Measurements from ENCODE around the gene NUDT16L1. TPM values are rescaled to one million over a fixed set of nuclear protein-coding genes. Genes with fewer than 3 reads are reported as not detected.

Gene NUDT16L1
- polyA plus RNA-seq, 3 donors = 40.0 to 62.7 (median 41.1) TPM

GRCh38 chr16:4663465-4663776 is 29.9 kb upstream of the NUDT16L1 start:
- Histone ChIP-seq H3K4me2 (replicated peaks; ENCODE audit: extremely low read depth, low read length, poor library complexity, severe bottlenecking) (peak overlapping the region; percentile 58), H3K9me3 (replicated peaks in 1 of 2; ENCODE audit: control insufficient read depth in 1 of 2, insufficient read depth in 1 of 2, low read length in 2 of 2) (no peaks in the 10 kb centered on the region), H2AFZ (ENCODE audit: insufficient read depth, low read depth, low read length, poor library complexity, severe bottlenecking) (peak overlapping the region; percentile 49), H3K36me3 (replicated peaks in 1 of 2; ENCODE audit: control insufficient read depth in 1 of 2, insufficient read depth in 2 of 2, low read length in 2 of 2) (peaks cover 42 to 47% of the 10 kb centered on the region in 2 donors), H3K9ac (ENCODE audit: insufficient read depth, low read length, poor library complexity, severe bottlenecking) (peak overlapping the region; percentile 64), H4K20me1 (ENCODE audit: insufficient read depth, low read length) (peaks cover 27% of the 10 kb centered on the region), H3K4me1 (ENCODE audit: control insufficient read depth in 1 of 2, insufficient read depth in 2 of 2, low read length in 2 of 2) (peaks cover 43 to 55% of the 10 kb centered on the region in 2 donors), H3K4me3 (replicated peaks in 1 of 3; ENCODE audit: low read depth in 2 of 3, low read length in 3 of 3) (peak overlapping the region in 1 of 3 experiments; percentile 48), H3K79me2 (ENCODE audit: insufficient read depth, low read length) (peaks cover 34% of the 10 kb centered on the region), H3K27ac (ENCODE audit: low read depth in 1 of 2, low read length in 2 of 2) (peak overlapping the region; percentile 88 to 93), H3K27me3 (ENCODE audit: control insufficient read depth in 2 of 2, insufficient read depth in 2 of 2, low read length in 2 of 2) (no peaks in the 10 kb centered on the region)
- no peak for TF ChIP-seq CTCF (IDR thresholded peaks at IDR 0.05)
- Mint-ChIP-seq H3K36me3 (peaks cover 25 to 33% of the 10 kb centered on the region in 2 donors), H3K9me3 (no peaks in the 10 kb centered on the region), H3K27me3 (ENCODE audit: low read depth in 3 of 3) (no peaks in the 10 kb centered on the region), H3K27ac (peak overlapping the region; percentile 93 to 99 (median 98)), H3K4me3 (peak overlapping the region; percentile 73 to 89), H3K4me1 (peaks cover 56% of the 10 kb centered on the region)
- intact Hi-C loops (cut with micrococcal nuclease) = loop anchor here (5.0 kb wide), 1 partner anchor 36 kb away; no protein-coding TSS in a partner anchor
- WGBS (ENCODE audit: insufficient coverage) = 7% methylated on average over 5 of the region's 5 CpGs
- no peak for DNase-seq

- Mint-ChIP-seq H3K9me3 (no peaks in the 10 kb centered on the region), H3K36me3 (peaks cover 20 to 28% of the 10 kb centered on the region in 2 donors), H3K27ac (peak overlapping the region; percentile 93 to 99 (median 98)), H3K4me3 (peak overlapping the region; percentile 73 to 89), H3K27me3 (ENCODE audit: low read depth in 3 of 3) (no peaks in the 10 kb centered on the region), H3K4me1 (peaks cover 56% of the 10 kb centered on the region)
- peak overlapping the region; percentile 58 for H3K4me2 ChIP-seq (replicated peaks; ENCODE audit: extremely low read depth, low read length, poor library complexity, severe bottlenecking)
- peaks cover 43 to 47% of the 10 kb centered on the region in 2 donors for H3K36me3 ChIP-seq (replicated peaks in 1 of 2; ENCODE audit: control insufficient read depth in 1 of 2, insufficient read depth in 2 of 2, low read length in 2 of 2)
- H3K27ac ChIP-seq (ENCODE audit: low read depth in 1 of 2, low read length in 2 of 2) = peak overlapping the region; percentile 88 to 93
- H3K4me3 ChIP-seq (replicated peaks in 1 of 3; ENCODE audit: low read depth in 2 of 3, low read length in 3 of 3) = peak overlapping the region in 1 of 3 experiments; percentile 48
- H3K4me1 ChIP-seq (ENCODE audit: control insufficient read depth in 1 of 2, insufficient read depth in 2 of 2, low read length in 2 of 2) = peaks cover 43 to 55% of the 10 kb centered on the region in 2 donors
- H3K27me3 ChIP-seq (ENCODE audit: control insufficient read depth in 2 of 2, insufficient read depth in 2 of 2, low read length in 2 of 2) = no peaks in the 10 kb centered on the region
- peak; percentile 93 to 98 (median 94) for DNase-seq
- H3K9ac ChIP-seq (ENCODE audit: insufficient read depth, low read length, poor library complexity, severe bottlenecking) = peak overlapping the region; percentile 64
- peak; percentile 22 for TF ChIP-seq CTCF (IDR thresholded peaks at IDR 0.05)
- peak overlapping the region; percentile 49 for H2AFZ ChIP-seq (ENCODE audit: insufficient read depth, low read depth, low read length, poor library complexity, severe bottlenecking)
- WGBS (ENCODE audit: insufficient coverage) = 2% methylated on average over 24 of the region's 25 CpGs
- H4K20me1 ChIP-seq (ENCODE audit: insufficient read depth, low read length) = peaks cover 27% of the 10 kb centered on the region
- peaks cover 34% of the 10 kb centered on the region for H3K79me2 ChIP-seq (ENCODE audit: insufficient read depth, low read length)
- no peaks in the 10 kb centered on the region for H3K9me3 ChIP-seq (replicated peaks in 1 of 2; ENCODE audit: control insufficient read depth in 1 of 2, insufficient read depth in 1 of 2, low read length in 2 of 2)
- intact Hi-C loops (cut with micrococcal nuclease) = loop anchor here (2.0 to 5.0 kb wide), 2 partner anchors 17 to 37 kb away; no protein-coding TSS in a partner anchor
Measured at GRCh38 chr16:4663777-4664465, 29.4 kb upstream of the NUDT16L1 start.
